Measurements from ENCODE around the gene ZNF319. TPM values are rescaled to one million over a fixed set of nuclear protein-coding genes. Genes with fewer than 3 reads are reported as not detected.

Gene ZNF319
- total and polyA plus RNA-seq, 2 of the 13 experiments (the other 11 are each of a cell fraction or from before 2014, with no cell fraction given): 2.4 to 3.6 TPM

GRCh38 chr16:58027161-58027915, 26.9 kb upstream of the ZNF319 start (continued):
- TF ChIP-seq DBP (CRISPR knock-in tag; IDR thresholded peaks at IDR 0.05; ENCODE audit: not compliant biosample characterization): no peak
- no peak for TF ChIP-seq TSC22D2 (CRISPR knock-in tag; IDR thresholded peaks at IDR 0.05; ENCODE audit: borderline replicate concordance)
- TF ChIP-seq GPN1 (CRISPR knock-in tag; IDR thresholded peaks at IDR 0.05; ENCODE audit: borderline replicate concordance): no peak
- no peak for TF ChIP-seq ZC3H13 (CRISPR knock-in tag; IDR thresholded peaks at IDR 0.05)
- no peak for TF ChIP-seq THAP8 (CRISPR knock-in tag; IDR thresholded peaks at IDR 0.05; ENCODE audit: borderline replicate concordance)
- no peak for TF ChIP-seq ZNF343 (CRISPR knock-in tag; IDR thresholded peaks at IDR 0.05)
- no peak for TF ChIP-seq ZNF713 (CRISPR knock-in tag; IDR thresholded peaks at IDR 0.05)
- no peak for TF ChIP-seq TFE3 (CRISPR knock-in tag; IDR thresholded peaks at IDR 0.05)
- TF ChIP-seq RAD51 (IDR thresholded peaks at IDR 0.05; ENCODE audit: borderline replicate concordance): no peak
- no peak for TF ChIP-seq HNF1A (IDR thresholded peaks at IDR 0.05; ENCODE audit: low read depth)
- TF ChIP-seq HNF1A (CRISPR knock-in tag; IDR thresholded peaks at IDR 0.05; ENCODE audit: borderline replicate concordance): no peak
- TF ChIP-seq MAFG (CRISPR knock-in tag; IDR thresholded peaks at IDR 0.05): no peak
- no peak for TF ChIP-seq TEAD2 (CRISPR knock-in tag; IDR thresholded peaks at IDR 0.05)
- TF ChIP-seq ZNF317 (CRISPR knock-in tag; IDR thresholded peaks at IDR 0.05): no peak
- no peak for TF ChIP-seq ZNF33A (CRISPR knock-in tag; IDR thresholded peaks at IDR 0.05; ENCODE audit: borderline replicate concordance)
- no peak for TF ChIP-seq KAT8 (CRISPR knock-in tag; IDR thresholded peaks at IDR 0.05)
- peak; percentile 13; the same call in 1 of the 2 replicates for TF ChIP-seq ARID4A (CRISPR knock-in tag; IDR thresholded peaks at IDR 0.05; ENCODE audit: borderline replicate concordance)
